ENCODE measurements around the gene POLR3C.
"Not testable (repeated sequence)": the region's sequence is repeated elsewhere in the genome, so short reads cannot be mapped to it uniquely, and the experiment has no call there.

POLR3C gene

DNA sequence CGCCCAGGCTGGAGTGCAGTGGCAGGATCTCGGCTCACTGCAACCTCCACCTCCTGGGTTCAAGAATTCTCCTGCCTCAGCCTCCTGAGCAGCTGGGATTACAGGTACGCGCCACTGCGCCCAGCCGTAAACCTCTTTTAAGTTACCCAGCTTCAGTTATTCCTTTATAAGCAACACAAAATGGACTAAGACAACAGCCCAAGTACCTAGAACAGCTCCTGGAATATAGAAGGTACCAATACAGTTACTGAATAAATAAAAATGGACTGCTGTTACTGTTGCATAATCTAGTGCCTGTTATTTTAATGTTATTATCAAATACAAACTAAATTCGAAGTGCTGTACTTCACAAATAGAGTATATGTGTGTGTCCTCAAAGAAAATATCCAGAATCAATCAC, 17.2 kb upstream of the POLR3C start:
- Histone ChIP-seq H3K9ac (ENCODE audit: low read length) (no peak overlapping the region), H3K36me3 (ENCODE audit: control insufficient read depth in 1 of 2, insufficient read depth in 2 of 2, low read length in 2 of 2) (peaks cover 0 to 2% of the 10 kb centered on the region in 2 experiments), H2BK120ac (ENCODE audit: insufficient read depth, low read length, poor library complexity) (no peak overlapping the region), H3K18ac (ENCODE audit: low read length) (no peak overlapping the region), H3K4me2 (ENCODE audit: low read length) (no peak overlapping the region), H3K79me2 (ENCODE audit: control insufficient read depth, insufficient read depth, low read length, poor library complexity) (no peaks in the 10 kb centered on the region), H2AFZ (ENCODE audit: insufficient read depth, low read length, poor library complexity) (no peak overlapping the region), H3K4me3 (ENCODE audit: low read depth, low read length) (no peak overlapping the region), H3K14ac (ENCODE audit: low read length) (no peak overlapping the region), H2AK5ac (ENCODE audit: low read length) (no peak overlapping the region), H3K23ac (ENCODE audit: low read length) (no peak overlapping the region), H3K4me1 (ENCODE audit: control insufficient read depth in 1 of 2, insufficient read depth in 2 of 2, low read length in 2 of 2) (no peaks in the 10 kb centered on the region), H3K27me3 (ENCODE audit: insufficient read depth, low read length) (no peaks in the 10 kb centered on the region), H2BK5ac (ENCODE audit: low read depth, low read length, poor library complexity) (no peak overlapping the region), H4K12ac (ENCODE audit: low read depth, low read length) (no peak overlapping the region), H3K79me1 (ENCODE audit: low read length) (no peaks in the 10 kb centered on the region), H3K27ac (ENCODE audit: low read depth, low read length) (no peak overlapping the region), H2BK12ac (ENCODE audit: low read length) (no peak overlapping the region), H3K4ac (ENCODE audit: low read depth, low read length) (no peak overlapping the region), H4K91ac (ENCODE audit: low read depth, low read length) (no peak overlapping the region), H3K9me3 (ENCODE audit: insufficient read depth, low read depth, low read length) (no peaks in the 10 kb centered on the region), H4K8ac (ENCODE audit: low read depth, low read length) (no peak overlapping the region)
- no peak for DNase-seq
- no CpG with 5 or more reads among the region's 7 CpGs for WGBS (ENCODE audit: extremely low coverage, insufficient coverage, insufficient read length)

GRCh38 chr1:145812977-145813810, 10.8 kb upstream of the POLR3C start:
- not testable (repeated sequence) for H3K4ac ChIP-seq (ENCODE audit: low read depth, low read length); H3K36me3 ChIP-seq (ENCODE audit: control insufficient read depth in 1 of 2, insufficient read depth in 2 of 2, low read length in 2 of 2); H3K14ac ChIP-seq (ENCODE audit: low read length); DNase-seq; H2BK12ac ChIP-seq (ENCODE audit: low read length); H4K91ac ChIP-seq (ENCODE audit: low read depth, low read length); H3K27me3 ChIP-seq (ENCODE audit: insufficient read depth, low read length); H4K12ac ChIP-seq (ENCODE audit: low read depth, low read length); H3K9me3 ChIP-seq (ENCODE audit: insufficient read depth, low read depth, low read length); H2AFZ ChIP-seq (ENCODE audit: insufficient read depth, low read length, poor library complexity); H3K27ac ChIP-seq (ENCODE audit: low read depth, low read length); H4K8ac ChIP-seq (ENCODE audit: low read depth, low read length); H3K18ac ChIP-seq (ENCODE audit: low read length); H3K79me1 ChIP-seq (ENCODE audit: low read length); H3K23ac ChIP-seq (ENCODE audit: low read length); H2AK5ac ChIP-seq (ENCODE audit: low read length); H3K4me2 ChIP-seq (ENCODE audit: low read length); H3K9ac ChIP-seq (ENCODE audit: low read length); H3K4me3 ChIP-seq (ENCODE audit: low read depth, low read length); H3K79me2 ChIP-seq (ENCODE audit: control insufficient read depth, insufficient read depth, low read length, poor library complexity); H3K4me1 ChIP-seq (ENCODE audit: control insufficient read depth in 1 of 2, insufficient read depth in 2 of 2, low read length in 2 of 2); H2BK5ac ChIP-seq (ENCODE audit: low read depth, low read length, poor library complexity); H2BK120ac ChIP-seq (ENCODE audit: insufficient read depth, low read length, poor library complexity)
- WGBS (ENCODE audit: extremely low coverage, insufficient coverage, insufficient read length), result no CpG with 5 or more reads among the region's 6 CpGs

DNA sequence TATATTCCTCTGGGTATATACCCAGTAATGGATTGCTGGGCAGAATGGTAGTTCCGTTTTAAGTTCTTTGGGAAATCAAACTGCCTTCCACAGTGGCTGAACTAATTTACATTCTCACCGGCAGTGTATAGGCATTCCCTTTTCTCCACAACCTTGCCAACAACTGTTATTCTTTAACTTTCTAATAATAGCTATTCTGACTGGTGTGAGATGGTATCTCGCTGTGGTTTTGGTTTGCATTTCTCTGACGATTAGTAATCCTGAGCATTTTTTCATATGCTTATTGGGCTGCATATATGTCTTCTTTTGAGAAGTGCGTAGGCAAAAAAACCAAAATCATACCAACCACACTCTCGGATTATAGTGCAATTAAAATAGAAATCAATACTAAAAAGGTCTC, 5.9 kb upstream of the POLR3C start:
- H2BK5ac ChIP-seq (ENCODE audit: low read depth, low read length, poor library complexity); H4K91ac ChIP-seq (ENCODE audit: low read depth, low read length); H3K9ac ChIP-seq (ENCODE audit: low read length); H3K9me3 ChIP-seq (ENCODE audit: insufficient read depth, low read depth, low read length); H3K4me1 ChIP-seq (ENCODE audit: control insufficient read depth in 1 of 2, insufficient read depth in 2 of 2, low read length in 2 of 2); H3K4ac ChIP-seq (ENCODE audit: low read depth, low read length); H3K4me2 ChIP-seq (ENCODE audit: low read length); H2AK5ac ChIP-seq (ENCODE audit: low read length); H3K27ac ChIP-seq (ENCODE audit: low read depth, low read length); H2AFZ ChIP-seq (ENCODE audit: insufficient read depth, low read length, poor library complexity); H3K36me3 ChIP-seq (ENCODE audit: control insufficient read depth in 1 of 2, insufficient read depth in 2 of 2, low read length in 2 of 2); H2BK120ac ChIP-seq (ENCODE audit: insufficient read depth, low read length, poor library complexity); H3K79me1 ChIP-seq (ENCODE audit: low read length); H3K23ac ChIP-seq (ENCODE audit: low read length); H4K12ac ChIP-seq (ENCODE audit: low read depth, low read length); H3K4me3 ChIP-seq (ENCODE audit: low read depth, low read length); H4K8ac ChIP-seq (ENCODE audit: low read depth, low read length); H3K18ac ChIP-seq (ENCODE audit: low read length); H3K79me2 ChIP-seq (ENCODE audit: control insufficient read depth, insufficient read depth, low read length, poor library complexity); H2BK12ac ChIP-seq (ENCODE audit: low read length); H3K14ac ChIP-seq (ENCODE audit: low read length); H3K27me3 ChIP-seq (ENCODE audit: insufficient read depth, low read length): not testable (repeated sequence)
- whole genome bisulfite sequencing (ENCODE audit: extremely low coverage, insufficient coverage, insufficient read length), result no CpG with 5 or more reads among the region's 6 CpGs
- DNase-seq, result peak in 1 of 2 donors; percentile 26

DNA sequence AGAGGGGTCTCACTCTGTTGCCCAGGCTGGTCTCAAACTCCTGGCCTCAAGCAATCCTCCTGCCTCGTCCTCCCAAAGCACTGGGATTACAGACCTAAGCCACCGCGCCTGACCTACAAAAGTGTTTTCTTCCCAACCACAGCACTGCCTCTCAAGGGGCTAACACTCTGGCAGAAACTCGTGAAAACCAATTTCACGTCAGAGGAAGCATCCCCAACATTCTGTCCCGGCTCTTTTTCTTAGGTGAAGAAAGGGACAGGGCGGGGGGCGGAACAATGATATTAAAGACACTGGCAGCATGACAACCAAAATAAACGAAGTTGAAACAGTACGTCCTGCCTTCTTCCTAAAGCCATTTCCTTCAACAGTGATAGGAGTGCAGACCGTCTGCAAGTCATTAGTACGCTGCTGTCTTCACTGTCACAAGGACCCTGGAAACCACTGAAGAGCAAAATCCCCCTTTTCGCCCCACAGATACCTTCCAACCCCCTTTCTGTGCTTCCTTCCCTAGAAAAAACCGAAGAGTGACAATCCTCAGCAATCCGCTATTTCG, 1.1 kb upstream of the POLR3C start:
- not testable (repeated sequence) for H3K36me3 ChIP-seq (ENCODE audit: control insufficient read depth in 1 of 2, insufficient read depth in 2 of 2, low read length in 2 of 2); H2BK120ac ChIP-seq (ENCODE audit: insufficient read depth, low read length, poor library complexity); H3K9ac ChIP-seq (ENCODE audit: low read length); H2AFZ ChIP-seq (ENCODE audit: insufficient read depth, low read length, poor library complexity); DNase-seq; H2AK5ac ChIP-seq (ENCODE audit: low read length); H2BK5ac ChIP-seq (ENCODE audit: low read depth, low read length, poor library complexity); H3K27ac ChIP-seq (ENCODE audit: low read depth, low read length); H3K79me1 ChIP-seq (ENCODE audit: low read length); H3K27me3 ChIP-seq (ENCODE audit: insufficient read depth, low read length); H3K4me1 ChIP-seq (ENCODE audit: control insufficient read depth in 1 of 2, insufficient read depth in 2 of 2, low read length in 2 of 2); H2BK12ac ChIP-seq (ENCODE audit: low read length); H4K12ac ChIP-seq (ENCODE audit: low read depth, low read length); H3K4me2 ChIP-seq (ENCODE audit: low read length); H3K14ac ChIP-seq (ENCODE audit: low read length); H3K23ac ChIP-seq (ENCODE audit: low read length); H3K4me3 ChIP-seq (ENCODE audit: low read depth, low read length); H4K91ac ChIP-seq (ENCODE audit: low read depth, low read length); H3K18ac ChIP-seq (ENCODE audit: low read length); H3K79me2 ChIP-seq (ENCODE audit: control insufficient read depth, insufficient read depth, low read length, poor library complexity); H3K4ac ChIP-seq (ENCODE audit: low read depth, low read length); H3K9me3 ChIP-seq (ENCODE audit: insufficient read depth, low read depth, low read length); H4K8ac ChIP-seq (ENCODE audit: low read depth, low read length)
- WGBS (ENCODE audit: extremely low coverage, insufficient coverage, insufficient read length), result no CpG with 5 or more reads among the region's 16 CpGs

All from trophoblast cell (in vitro differentiated cells and primary cell).